ENCODE data around the gene OPA1. TPM values are rescaled to one million over a fixed set of nuclear protein-coding genes. Genes with fewer than 3 reads are reported as not detected.

Gene OPA1
- total RNA-seq, 1 donor from 2014 or later, result 35.1 TPM

DNA sequence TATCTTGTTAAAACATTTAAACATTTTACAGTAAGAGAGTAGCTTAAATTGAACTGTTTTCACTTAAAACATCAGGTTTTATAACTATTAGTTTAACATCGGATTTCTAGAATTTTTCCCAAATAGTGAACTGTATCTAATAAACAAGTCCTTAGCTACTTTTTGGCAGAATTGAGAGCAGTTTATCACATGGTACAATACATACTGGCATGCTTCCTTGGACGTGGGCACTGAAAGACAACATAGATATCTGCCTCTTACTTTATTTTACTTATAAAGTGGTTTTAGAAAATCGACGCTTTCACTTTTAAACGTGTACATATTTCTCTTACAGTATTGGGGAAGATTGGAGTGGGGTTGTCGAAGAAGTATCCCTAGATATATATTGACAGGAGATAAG lies 52.8 kb downstream of the OPA1 start:
- no peak for DNase-seq (ENCODE audit: low read depth in 2 of 2)

DNA sequence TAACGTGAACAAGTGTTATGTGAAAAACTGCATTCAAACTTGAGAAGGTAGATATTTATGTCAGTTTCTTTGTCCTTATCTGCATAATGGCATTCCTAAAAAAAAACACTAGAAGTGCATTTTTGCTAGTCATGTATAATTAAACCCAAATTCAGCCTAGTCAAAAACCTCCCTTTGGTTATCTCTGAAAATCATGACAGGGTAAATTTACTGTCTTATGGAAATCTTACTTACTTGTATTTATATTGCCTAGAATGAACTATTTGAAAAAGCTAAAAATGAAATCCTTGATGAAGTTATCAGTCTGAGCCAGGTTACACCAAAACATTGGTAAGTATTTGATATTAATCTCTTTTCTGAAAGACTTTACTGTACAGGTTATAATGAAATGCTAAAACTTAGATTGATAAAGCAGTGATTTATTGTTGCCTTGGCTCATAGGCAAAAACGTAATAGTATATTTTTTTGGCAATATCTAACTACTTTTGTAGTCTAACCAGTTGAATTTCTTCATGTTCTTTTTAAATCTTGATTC lies 55.6 kb downstream of the OPA1 start:
- no peak for DNase-seq (ENCODE audit: low read depth in 2 of 2)

DNA sequence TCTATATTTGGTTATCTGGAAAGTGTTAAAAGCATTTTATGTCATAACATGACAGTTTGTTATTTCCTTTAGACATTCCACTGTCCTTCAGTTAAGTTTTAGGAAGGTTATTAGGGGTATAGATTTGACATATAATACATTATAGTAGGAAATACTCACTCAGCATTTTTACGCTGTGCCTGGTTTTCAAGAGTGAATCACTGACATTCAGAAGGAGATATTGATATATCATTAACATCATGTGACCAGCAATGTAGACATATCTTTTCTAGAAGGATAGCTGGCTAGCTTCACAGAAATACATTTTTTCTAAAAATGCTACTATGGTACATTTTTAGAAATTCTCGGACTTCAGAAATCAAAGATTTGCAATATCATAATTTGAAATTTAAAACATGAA lies 57.6 kb downstream of the OPA1 start:
- DNase-seq (ENCODE audit: low read depth in 2 of 2), result no peak

DNA sequence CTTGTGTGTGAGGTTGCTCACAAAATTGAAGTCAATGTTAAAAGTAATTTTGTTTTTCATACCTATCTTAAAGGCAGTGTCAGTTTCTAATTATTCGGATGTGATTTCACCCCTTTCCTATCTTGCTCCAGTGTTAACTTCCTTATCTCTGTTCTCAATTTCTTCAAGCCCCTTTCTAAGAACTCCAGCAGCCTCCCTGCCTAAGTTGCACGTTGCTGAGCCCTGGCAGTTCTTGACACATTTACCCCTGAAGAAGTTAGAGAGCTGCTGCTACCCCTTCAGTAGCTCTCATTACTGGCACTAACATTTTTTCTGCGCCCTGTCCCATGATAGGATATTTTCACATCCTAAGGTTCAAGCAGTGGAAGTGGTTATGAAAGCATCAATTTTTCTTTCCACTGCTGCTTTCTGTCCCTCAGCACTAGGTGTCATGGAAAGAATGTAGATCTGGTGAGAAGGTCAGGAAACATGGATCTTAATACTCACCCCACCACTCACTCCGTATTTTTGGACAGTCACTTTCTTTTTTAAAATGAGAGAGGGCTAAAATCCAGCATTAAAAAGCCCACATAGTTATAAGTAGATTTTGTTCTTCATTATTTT lies 62.9 kb downstream of the OPA1 start:
- DNase-seq (ENCODE audit: low read depth in 2 of 2), result peak in 1 of 2 donors; percentile 63

DNA sequence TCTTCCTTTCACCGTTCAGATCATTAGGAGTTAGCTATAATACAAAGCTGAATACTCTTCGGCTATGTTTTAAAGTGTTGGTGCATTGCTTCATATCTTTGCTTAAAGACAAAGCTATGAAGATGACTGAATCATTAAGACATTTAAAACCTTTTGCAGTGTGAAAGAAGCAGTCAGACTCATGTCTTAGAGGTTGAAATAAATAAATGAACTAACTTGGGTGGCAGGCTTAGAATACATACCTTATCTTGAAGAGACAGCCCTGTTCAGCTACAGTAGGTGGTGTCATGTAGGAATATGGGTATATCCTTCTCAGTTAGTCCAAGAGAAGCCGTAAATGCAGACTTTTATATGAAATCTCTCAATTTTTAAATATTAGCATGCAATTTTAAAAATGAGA lies 63.4 kb downstream of the OPA1 start:
- no peak for DNase-seq (ENCODE audit: low read depth in 2 of 2)

DNA sequence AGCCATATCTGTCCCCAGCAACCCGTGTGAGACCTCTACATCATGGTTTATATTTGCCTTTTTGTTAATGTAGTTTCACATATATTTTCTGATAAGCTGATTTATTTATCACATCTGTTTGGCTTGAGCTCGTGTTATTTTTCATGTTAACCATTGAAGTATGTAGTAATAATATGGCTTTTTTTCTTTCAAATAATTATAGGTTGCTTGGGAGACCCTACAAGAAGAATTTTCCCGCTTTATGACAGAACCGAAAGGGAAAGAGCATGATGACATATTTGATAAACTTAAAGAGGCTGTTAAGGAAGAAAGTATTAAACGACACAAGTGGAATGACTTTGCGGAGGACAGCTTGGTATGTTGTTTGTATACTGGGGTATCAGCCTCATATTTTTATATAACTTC lies 63.9 kb downstream of the OPA1 start:
- no peak for DNase-seq (ENCODE audit: low read depth in 2 of 2)

DNA sequence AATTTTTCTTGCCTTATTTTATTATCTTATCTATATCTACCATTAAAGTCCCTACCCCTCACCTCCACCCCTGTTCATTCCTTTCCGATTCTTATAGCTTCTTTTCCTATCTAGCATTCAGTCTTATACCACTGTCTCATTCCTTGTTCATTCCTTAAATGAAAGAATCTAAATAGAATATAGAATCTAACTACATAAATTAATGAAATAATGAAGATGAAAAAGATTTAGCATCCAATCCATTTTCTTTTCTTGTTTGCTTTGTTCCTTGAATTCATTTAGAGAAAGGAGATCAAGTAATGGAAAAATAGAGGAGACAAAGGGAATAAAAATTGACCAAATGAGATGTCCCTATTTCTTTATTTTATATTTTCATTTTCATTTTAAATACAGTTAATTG lies 67.2 kb downstream of the OPA1 start:
- no peak for DNase-seq (ENCODE audit: low read depth in 2 of 2)

DNA sequence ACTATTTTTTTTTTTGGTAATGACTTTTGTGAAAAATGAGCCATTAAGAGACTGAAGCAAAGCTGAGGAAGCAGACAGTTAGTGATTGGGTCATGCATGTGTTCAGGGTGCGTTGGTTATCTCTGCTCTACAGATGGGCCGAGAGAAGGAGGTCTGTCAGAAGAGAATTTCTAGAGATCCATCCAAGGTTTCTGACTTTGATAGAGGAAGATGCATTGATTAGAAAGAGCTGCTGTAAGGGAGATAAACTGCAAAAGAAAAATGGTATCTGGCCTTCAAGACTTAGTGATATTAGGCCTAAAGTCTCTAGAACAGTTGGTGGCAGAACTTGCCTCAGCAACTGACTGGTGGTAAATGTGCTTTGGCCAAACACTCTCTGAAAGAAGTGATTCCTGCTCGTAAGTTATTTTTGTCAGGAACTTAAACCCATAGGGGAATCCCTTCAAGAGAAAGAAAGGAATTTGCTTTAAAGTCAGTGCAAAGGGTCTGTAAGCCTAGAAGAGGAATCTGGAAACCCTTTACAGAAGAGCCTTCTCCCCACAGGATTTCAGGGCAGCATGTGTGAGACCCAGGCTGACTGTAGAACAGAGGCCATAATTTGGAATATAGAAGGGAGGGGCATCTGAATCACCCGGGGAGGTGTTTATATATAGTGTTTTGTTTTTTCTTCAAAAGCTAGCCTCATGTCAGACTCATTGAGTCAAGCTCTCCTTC lies 67.8 kb downstream of the OPA1 start:
- no peak for DNase-seq (ENCODE audit: low read depth in 2 of 2)

DNA sequence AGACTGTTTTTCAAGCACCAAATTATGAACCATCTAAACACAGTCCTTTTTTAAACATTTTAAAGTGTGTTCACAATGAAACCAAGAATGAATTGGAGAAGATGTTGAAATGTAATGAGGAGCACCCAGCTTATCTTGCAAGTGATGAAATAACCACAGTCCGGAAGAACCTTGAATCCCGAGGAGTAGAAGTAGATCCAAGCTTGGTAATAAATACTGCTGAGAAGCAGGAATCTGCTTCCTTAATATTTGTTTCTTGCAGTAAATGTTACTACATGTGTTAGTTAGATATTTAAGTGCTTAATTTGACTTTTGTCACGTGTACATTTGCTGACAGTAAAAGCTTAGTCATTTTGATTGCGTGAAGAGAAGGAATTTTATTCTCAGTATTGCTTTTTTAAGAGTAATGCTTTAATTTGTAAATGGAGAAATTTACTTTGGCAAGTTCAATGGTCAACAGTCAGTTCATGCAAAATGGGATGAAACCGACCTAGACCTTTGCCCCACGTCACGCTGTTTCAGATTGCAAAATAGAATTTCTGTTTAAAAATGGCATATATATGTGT lies 69.8 kb downstream of the OPA1 start:
- DNase-seq (ENCODE audit: low read depth in 2 of 2), result no peak

DNA sequence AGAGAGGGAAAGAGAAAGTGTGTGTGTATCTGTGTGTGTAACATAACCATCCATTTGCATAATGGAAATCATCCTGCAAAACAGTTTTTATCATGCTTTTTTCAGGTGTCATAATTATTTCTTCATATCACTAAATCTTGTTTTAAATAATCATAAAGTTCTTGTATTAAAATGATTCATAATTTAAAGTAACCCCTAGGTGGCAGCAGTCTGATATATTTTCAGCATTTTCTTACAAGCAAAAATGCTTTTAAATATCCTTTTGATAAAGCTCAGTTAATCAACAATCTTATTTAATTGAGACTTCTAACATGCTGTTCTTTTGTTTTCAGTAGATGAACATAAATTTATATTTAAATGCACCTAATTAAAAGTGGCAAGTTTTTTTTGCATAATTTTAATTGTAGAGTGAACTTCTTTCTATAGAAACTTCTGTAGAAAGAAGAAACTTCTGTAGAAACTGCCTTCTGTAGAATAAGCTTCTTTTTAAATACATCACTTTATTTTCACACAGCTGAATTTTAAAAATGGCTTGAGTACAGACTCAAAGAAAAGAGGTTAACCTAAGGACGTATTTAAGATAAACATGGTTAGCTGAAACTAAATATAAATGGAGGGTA lies 72.5 kb downstream of the OPA1 start:
- peak; percentile 65 to 67 for DNase-seq (ENCODE audit: low read depth in 2 of 2)

DNA sequence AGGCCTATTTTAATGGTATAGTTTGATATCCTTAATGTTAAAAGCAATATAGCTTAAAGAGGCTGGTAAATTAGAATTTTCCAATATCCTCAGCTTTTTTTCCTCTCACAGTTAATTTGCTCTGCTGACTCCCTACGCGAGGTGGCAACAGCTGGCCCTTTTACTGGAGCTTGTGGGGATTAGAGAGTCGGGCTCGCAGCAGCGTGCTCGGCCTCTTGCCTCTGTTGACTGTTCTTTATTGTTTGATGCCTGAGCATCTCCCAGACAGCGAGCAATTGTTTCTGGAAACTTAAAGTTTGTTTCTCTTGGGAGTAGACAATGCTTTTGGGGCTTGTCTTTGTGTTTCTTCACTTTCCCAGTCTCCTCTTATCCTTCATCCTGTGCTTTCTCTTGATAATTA lies 80.8 kb downstream of the OPA1 start:
- DNase-seq (ENCODE audit: low read depth in 2 of 2), result no peak

DNA sequence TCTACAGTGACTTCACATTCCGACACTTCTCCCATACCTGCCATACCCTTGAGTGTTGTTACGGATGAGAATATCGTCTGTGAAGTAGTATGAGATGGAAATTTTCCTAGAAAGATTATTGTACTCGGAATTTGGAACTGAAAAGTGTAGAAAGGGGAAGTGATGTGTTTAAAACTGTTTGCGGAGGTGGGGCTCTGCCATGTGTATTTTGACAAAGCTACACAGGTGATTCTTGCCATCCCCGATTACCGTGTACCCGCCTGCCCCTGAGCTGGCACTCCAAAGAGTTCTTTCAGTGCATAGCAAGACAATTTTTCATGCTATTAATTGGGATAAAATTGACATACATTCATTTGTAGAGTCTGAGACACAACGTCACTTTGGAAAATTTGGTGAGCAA lies 81.7 kb downstream of the OPA1 start:
- no peak for DNase-seq (ENCODE audit: low read depth in 2 of 2)

DNA sequence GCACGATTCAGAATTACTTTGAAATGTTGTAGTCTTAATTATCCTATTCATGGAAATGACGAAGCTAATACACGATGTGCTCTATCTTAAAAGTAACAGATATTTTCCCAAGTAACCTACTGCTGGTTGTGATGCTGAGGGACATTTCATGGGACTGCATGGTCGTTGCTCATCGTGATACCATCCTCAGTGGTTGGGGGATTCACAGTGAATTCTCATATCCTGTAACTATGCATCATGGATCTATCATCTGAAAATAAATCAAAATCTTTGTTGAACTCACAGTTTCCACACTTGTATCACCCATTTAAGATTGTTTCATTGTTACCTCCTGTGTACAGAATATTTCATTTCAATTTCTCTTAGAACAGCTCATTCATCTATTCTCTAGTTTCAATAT lies 84.7 kb downstream of the OPA1 start:
- DNase-seq (ENCODE audit: low read depth in 2 of 2), result no peak

DNA sequence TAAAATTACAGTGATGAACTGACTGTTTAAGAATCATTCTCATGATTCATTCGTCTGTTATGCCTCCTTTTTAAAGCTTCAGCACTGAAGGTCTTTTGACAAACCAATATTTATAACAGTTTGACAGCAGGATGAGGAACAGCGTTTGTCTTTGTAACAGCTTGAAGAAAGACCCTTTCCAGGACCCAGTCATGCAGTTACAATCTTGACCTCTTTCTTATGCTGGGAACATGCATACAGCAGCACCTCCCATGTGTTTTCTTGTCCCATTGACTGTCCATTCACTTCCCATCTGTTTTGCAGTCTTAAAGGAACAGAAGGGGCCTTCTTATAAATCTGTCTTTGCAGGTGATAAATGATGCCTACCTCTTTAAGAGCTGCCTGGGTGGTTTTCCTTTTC lies 87.2 kb downstream of the OPA1 start:
- peak in 1 of 2 donors; percentile 45 for DNase-seq (ENCODE audit: low read depth in 2 of 2)

DNA sequence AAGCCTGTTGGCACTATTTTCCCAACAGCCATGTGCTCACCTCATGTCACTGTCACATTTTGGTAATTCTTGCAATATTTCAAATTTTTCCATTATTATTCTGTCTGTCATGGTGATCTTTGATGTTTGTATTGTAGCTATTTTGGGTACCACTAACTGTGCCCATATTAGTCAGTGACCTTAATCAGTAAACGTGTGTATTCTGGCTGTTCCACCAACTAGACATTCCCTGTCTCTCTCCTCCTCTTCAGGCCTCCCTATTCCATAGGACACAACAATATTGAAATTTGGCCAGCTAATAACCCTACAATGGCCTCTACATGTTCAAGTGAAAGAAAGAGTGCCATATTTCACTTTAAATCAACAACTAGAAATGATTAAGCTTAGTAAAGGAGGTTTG lies 88.6 kb downstream of the OPA1 start:
- DNase-seq (ENCODE audit: low read depth in 2 of 2), result no peak

DNA sequence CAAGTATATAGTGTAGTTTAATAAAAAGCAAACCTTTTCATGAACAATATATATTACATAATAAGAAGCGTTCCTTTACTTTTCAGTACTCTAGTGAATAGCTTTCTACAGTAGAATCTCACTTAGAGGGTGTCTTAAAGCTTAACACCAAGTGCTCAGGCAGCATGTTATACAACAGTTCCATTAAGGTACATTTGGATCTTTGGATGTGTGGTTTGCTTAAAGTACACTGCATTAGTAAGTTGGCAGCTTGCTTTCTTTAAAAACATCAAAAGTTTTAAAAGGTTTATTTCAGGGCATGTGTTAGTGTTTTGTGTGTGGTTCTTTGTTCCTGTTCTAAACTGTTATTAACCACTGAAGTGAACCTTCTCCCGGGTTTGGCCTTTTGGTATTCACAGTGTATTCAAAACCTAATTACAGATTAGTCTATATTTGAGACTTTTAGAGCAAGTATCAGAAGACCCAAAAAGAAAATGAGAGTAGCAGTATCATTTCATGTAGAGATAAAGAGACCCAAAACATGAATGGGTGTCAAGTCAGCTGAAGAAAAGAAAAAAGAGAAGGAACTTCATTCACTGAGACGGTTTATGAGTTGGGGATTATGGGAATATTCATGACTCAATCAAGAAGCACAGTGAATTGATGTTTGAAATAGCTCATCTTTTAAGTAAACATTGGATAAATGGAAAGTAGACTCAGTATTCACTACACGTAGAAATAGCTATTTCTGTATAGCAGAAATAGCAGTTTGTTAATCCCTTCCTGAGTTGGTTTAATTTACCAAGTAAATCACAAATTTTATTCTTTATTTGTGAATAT lies 93.9 kb downstream of the OPA1 start:
- no peak for DNase-seq (ENCODE audit: low read depth in 2 of 2)

DNA sequence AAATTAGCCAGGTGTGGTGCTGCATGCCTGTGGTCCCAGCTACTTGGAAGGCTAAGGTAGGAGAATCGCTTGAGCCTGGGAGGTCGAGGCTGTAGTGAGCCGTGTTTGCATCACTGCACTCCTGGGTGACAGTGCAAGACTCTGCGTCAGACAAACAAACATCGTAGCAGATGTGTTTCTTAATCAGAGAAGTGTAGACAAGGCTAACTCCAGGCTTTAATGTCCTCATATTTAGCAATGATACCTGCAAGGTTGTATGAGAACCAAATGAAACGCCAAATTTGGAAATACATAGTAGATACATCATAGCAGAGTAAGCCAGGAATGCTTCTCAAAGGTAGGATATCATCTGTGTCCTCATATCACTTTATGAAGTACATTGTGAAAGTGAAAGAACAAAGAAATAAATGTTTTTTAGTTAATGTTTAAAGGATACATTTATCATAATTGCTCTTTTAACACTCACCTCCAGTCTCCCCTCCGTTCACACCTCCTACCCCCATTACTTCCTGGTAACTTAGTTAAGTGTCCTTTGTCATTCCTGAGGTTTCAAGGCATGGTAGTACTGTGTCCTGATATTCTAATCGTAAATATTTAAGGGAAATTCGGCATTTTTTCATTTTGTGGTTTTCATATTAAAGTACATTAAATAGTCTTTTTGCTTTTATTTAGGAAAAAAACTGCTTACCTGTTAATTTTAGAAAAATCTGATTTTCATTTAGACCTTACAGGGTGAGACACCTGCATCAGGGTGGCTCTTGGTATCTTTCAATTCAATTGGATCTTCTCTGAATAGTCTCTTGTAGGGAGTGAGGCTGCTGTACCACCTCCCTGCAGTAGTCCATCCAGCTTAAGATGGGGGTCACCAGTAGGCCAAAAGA lies 96.1 kb downstream of the OPA1 start:
- no peak for DNase-seq (ENCODE audit: low read depth in 2 of 2)

DNA sequence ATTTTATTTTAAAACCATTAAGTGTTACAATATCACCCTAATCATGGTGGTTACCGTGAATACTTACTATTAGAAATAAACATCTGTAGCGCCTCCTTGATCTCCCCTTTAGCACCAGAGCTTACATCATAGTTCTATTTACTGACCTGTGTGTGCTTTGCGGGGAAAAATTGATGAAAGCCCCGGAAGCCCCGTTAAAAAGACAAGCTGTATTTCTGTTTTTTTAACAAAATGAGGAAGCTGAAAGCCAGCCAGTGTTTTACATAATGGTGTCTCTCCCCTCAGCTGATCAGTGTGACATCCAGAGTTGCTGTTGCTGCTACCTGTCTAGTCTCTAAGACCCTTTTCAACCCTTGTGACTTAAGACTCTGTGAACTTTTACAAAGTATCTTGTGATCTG lies 100.8 kb downstream of the OPA1 start:
- DNase-seq (ENCODE audit: low read depth in 2 of 2), result no peak

DNA sequence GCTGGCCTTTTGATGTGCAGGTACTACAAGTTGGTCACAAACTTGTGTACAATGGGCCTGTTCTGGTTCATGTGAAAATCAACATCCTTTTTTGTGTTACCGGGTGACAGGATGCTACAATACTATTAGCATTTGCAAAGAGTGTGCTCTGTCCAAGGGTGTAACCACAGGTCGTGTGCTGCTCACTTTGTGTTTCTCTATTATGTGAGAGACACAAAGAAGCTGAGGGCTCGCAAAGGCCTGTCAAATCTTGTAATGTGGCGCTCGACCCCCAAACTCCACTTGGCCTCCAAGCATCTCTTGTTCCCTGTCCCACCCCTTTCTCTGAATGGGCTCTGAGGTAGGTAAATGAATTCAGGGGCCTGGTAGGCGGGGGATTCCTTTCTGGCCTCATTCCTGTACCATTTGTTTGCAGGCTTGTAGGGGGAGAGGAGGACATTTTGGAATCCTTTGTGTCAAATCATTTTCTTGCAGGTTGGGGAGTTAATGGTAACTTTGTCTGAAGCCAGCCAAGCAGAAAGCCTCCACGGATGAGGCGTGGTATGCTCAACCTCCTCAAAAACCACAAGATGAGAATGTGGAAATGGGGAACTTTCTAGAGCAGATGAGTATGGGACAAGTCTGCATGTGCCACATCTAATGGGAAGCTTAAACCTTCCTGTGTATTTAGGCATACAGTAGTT lies 109.1 kb downstream of the OPA1 start:
- DNase-seq (ENCODE audit: low read depth in 2 of 2), result no peak

DNA sequence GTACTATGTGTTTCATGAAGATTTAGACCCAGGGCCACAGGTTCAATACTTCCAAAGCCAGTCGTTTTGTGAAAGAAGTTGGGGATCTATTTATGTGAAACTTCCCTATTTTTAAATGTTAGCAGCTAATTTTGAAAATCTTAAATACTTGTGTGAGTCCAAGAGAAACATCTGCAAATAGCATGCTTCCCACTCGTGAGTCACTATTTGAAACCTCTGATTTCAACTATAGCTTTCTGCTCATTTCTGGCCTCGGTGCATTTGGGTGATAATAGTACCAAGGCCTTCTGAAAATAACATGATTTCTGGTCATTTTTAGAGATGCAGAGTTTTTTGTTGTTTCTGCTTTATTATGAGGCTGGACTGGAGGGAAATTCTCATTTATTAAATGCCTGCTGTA lies 110.0 kb downstream of the OPA1 start:
- no peak for DNase-seq (ENCODE audit: low read depth in 2 of 2)
